Stromal cell of bone marrow (primary cell): ENCODE results near the gene STK24.

ENCODE experiments used
- DNase-seq: peaks from one replicate; pipeline ENCODE4 v3.0.0-alpha.2; 2012; ENCODE audit warnings: low read depth

The STK24 gene

DNA sequence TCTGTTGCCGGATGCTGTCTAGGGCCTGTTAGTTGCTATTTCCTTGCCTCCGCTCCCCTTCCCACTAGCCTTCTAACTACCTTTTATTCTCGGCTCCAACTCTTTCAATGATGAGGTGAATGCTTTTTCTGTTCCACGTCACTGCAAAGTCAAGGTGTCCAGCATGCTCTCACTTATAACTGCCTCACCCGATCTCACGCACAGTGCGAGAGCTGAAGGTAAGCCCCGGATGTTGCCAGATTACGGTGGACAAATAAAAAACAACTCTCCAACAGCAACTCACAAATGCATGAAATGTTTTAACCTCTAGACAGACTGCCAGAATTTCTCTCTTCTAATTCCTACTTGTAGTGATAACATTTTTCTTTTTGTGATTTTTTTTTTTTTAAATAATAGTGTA lies 169.9 kb downstream of the STK24 start:
- DNase-seq, result no peak

DNA sequence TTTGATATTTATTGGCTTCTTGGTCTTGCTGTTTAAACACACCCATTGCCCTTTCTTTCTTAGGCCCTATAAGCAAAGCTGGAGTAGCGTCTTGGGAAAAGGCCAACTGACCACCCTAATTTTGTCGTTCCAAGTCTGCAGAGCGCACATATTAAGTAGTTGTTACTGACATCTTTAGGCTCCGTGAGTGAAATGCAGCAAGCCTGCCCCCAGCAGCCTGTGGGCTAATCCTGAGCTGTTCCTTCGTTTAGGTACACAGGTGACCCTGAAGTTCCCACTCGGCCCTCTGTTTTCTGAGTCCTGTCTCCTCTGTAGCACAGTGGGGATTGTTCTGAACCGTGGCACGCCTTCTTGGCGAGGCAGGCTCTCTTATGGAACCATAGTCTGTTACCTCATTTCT lies 170.5 kb downstream of the STK24 start:
- DNase-seq, result no peak

DNA sequence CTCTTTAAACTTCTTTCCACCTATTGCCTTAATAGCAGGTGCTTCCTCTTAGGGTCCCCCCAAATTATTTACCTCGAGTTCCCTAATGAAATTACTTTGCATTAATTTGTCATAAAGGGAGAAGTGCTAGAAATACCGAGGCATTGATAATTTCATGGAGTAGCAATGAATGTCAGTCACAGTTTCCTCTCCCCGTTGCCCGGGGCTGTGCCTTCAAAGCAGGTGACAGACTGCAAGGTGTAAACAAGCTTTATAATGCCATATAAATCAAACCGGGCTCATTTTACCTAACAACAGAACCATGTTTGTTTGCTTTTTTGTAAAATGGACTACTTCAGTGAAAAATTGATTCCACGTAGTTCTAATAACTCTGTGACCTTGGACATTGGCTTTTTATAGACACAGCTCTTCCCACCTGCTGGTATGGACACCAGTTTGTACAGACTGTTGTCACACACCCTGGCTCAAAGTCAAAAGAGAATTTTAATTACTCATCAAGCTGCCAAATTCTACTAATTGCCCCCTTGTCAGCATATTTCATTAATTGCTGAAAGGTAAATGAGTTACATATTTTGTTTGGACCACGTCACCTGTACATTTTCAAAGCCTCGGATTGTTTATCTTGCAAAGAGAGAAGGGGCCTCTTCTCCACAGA lies 171.1 kb downstream of the STK24 start:
- no peak for DNase-seq

DNA sequence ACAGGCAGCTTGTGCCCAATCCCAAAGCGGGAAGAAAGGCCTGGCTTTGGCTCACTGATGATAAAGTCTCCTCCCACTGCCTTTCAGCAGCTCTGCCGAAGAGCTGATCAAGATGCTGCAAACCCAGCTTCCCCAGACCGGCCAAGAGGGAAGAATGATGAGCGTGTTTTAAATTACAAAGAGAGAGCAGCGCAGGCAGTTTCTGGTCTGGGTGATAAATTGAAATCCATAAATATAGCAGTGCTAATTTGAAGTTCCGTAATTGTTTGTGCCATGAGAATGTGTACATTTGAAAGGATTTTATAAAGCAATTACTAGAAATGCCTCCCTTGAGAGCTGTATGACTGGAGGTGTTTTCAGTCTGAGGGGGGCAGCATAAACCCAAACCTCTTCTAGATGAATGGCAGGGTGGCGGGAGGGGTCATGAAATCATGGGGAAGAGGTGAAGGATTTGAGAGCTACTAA lies 171.8 kb downstream of the STK24 start:
- no peak for DNase-seq

DNA sequence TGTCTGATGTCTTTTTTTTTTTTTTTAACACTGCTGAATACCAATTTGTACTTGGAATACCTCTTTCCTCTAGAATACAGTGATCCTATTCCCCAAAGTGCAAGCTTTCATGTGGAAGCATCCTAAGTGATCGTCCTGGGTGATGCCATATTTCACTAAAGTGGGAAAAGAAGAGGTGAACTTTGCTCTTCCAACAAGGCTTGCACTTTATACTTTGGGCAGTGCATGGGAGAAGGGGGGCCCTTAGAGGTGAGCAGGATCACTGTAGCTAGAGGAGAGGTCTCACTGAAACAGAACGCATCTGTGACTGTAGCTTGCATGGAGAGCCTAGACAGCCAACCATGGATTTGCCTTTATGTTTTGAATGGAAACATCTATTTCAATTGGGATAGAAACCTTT lies 173.8 kb downstream of the STK24 start:
- DNase-seq, result no peak

DNA sequence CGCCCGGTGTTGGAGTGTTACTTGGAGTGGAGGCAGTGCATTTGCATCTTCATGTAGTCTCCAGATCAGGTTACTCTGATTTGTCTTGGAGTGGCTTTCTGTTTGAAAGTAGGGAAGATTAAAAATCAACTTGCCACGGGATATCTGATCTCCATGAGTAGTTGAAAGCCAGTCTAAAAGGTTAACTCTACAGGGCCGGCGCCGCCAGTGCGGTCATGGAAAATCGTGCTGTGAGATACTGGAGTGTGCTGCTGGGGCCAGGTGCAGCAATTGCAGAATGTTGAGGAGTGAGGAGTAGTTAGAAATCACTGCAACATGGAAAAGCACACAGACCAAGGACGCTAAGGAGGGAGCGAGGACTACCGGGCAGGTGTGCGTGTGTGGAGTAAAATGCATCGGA lies 175.0 kb downstream of the STK24 start:
- DNase-seq, result no peak

DNA sequence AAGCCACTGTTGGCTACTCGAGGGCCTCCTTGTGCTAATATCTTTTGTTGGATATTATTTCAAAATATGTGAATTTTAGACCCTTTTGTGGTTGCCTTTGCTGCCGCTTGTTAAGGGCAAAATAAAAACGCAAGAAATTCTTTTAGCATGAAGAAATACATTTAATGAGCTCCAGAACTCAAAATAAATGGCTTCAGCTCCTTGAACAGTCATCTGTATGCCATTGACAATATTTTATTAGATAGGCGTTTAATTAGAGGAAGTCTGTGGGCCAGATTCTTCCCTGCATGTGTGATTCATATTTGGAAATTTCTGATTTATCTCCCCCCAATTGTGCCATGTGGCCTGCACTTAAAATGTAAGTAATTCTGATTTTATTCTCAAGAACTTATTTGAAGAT lies 177.2 kb downstream of the STK24 start:
- no peak for DNase-seq

DNA sequence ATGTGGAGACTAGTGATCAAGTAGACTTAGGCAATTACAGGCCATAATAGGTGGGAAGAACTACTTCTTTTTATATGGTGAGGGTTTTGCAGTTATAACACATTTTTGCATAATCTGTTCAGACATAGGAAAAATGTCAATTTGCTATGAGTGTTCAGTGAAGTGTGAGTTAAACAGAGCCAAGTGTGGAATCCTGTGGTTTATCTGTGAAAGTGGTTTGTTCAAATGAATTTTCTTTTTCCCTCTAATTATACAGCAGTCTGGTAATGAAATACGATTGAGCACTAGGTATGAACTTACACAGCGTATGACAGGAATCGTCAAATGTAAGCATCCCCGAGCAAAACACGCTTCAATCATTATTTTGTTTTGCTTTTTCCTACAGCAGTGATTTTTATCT lies 178.3 kb downstream of the STK24 start:
- DNase-seq, result no peak

DNA sequence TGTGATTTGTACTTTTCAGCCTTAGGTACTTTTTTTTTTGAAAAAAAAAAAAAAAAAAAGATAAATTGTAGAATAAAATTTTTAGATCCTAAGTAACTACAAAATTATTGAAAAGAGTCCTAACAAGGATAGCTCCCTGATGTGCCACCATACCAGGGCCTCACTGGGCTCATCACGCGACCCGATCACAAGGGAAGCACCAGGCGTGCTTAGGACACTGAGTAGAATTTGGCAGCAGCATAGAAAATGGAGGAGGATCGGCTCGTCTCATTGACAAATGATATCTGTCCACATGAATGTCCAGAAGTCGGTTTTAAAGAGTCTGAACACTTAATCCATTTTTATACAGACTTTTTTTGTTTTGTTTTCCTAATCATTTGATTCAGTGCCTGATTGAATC lies 179.0 kb downstream of the STK24 start:
- DNase-seq, result no peak

DNA sequence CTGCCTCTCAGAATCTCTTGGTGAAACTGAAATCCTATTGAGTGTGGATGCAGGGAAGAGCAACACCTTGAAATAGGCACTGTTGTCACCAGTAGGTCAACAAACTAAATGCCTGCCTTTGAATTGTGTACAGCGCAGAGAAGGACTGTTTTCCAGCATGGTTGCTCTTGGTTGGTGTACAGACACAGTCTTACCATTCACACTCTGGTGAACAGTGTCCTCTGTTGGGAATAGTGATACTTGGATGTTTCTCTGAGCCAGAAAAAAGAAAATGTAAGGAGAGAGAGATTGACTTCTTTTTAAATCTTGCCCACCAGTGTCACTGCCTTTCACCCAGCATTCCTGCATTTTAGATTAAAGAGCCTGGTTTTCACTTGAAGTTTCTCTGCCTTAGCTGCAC lies 179.7 kb downstream of the STK24 start:
- DNase-seq, result no peak

DNA sequence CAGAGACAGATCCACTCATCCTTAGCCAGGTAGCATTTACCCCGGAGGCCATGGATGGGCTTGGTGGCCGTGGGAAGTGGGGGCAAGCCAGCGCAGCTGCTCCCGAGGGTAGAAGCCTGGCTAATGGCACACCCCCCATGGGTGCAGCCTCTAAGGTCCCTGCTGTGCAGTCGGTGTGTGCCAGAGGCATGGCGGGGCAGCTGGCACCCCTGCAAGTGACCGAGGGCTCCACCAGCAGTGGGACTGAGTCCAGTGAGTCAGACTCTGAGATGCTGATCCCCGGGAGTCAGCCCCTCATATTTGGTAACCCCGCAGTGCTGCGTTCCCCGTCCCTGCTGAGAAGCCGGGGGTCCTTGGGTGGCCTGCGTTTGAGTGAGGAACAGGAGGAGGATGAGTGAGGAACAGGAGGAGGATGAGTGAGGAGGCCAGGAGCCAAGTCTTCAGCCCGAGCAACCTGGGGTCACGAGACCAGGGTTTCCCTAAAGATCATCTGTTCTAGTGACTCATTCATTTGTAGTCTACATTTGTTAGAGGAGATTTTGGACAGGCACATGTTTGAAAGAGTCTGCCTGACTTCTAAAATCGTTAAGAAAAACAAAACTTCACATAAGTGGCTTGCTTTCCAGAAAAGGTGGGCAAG lies 180.7 kb downstream of the STK24 start:
- no peak for DNase-seq
